HepG2 (cell line): ENCODE measurements around the gene PPBP.

Source experiments
- CBX5 ChIP-seq: sonication (generic); formaldehyde crosslinking; IDR thresholded peaks from 2 replicates; pipeline ENCODE4 v1.4.0; 2020; ENCODE audit warnings: missing genetic modification reagents, borderline replicate concordance
- CTCF ChIP-seq: sonication (generic); formaldehyde crosslinking; IDR thresholded peaks from 2 replicates; pipeline ENCODE4 v1.5.0; 2020; ENCODE audit warnings: mild to moderate bottlenecking, missing genetic modification reagents, moderate library complexity
- ETV6 ChIP-seq: sonication (generic); formaldehyde crosslinking; conservative IDR thresholded peaks from 2 replicates; pipeline ENCODE4 v1.4.0; 2020; ENCODE audit warnings: missing genetic modification reagents
- EZH2 ChIP-seq: conservative IDR thresholded peaks from 2 replicates; pipeline ENCODE4 v1.6.1; 2012; ENCODE audit warnings: mild to moderate bottlenecking, low read depth, low read length, moderate library complexity
- KAT2B ChIP-seq: fragments of 150-350 bp; IDR thresholded peaks from 2 replicates; pipeline ENCODE4 v1.6.1; 2014; ENCODE audit warnings: low read depth, low read length, borderline replicate concordance
- MLX ChIP-seq: IDR thresholded peaks from 2 replicates; pipeline ENCODE4 v1.6.1; 2016
- MYNN ChIP-seq: sonication (generic); formaldehyde crosslinking; IDR thresholded peaks from 2 replicates; pipeline ENCODE4 v1.4.0; 2020; ENCODE audit warnings: mild to moderate bottlenecking, low read depth, missing genetic modification reagents
- POLR2A ChIP-seq, 2 experiments: IDR thresholded peaks; 2 replicates each; pipeline ENCODE4 v1.6.1; 2011; ENCODE audit warnings: low read depth in 2 of 2, low read length in 2 of 2, mild to moderate bottlenecking in 1 of 2, moderate library complexity in 1 of 2; ENCODE audit not compliant: insufficient read depth in 1 of 2
- PRDM10 ChIP-seq: sonication (generic); formaldehyde crosslinking; IDR thresholded peaks from 2 replicates; pipeline ENCODE4 v1.4.0; 2020; ENCODE audit warnings: low read depth, missing genetic modification reagents
- RXRA ChIP-seq: sonication (generic); formaldehyde crosslinking; IDR thresholded peaks from 2 replicates; pipeline ENCODE4 v1.5.1; 2020; ENCODE audit warnings: missing genetic modification reagents
- SP1 ChIP-seq, 2 experiments: fragments of 450-650 bp in 1 of 2; sonication (generic) in 1 of 2; formaldehyde crosslinking in 1 of 2; IDR thresholded peaks; 2 replicates each; pipeline versions ENCODE4 v1.4.0 to v1.6.1; 2016 to 2020; ENCODE audit warnings: missing genetic modification reagents in 1 of 2
- ZGPAT ChIP-seq: IDR thresholded peaks from 2 replicates; pipeline ENCODE4 v1.6.1; 2016; ENCODE audit warnings: mild to moderate bottlenecking
- ZNF530 ChIP-seq: sonication (generic); formaldehyde crosslinking; IDR thresholded peaks from 2 replicates; pipeline ENCODE4 v1.5.0; 2020; ENCODE audit warnings: low read depth, mild to moderate bottlenecking, missing genetic modification reagents
- ZNF761 ChIP-seq: sonication (generic); formaldehyde crosslinking; conservative IDR thresholded peaks from 2 replicates; pipeline ENCODE4 v1.4.0; 2020; ENCODE audit warnings: mild to moderate bottlenecking, missing genetic modification reagents

- TF ChIP-seq ZNF530 (CRISPR knock-in tag) (no peak), EZH2 (no peak), SP1 (IDR thresholded peaks at IDR 0.05) (no peak), SP1 (CRISPR knock-in tag; IDR thresholded peaks at IDR 0.05) (no peak), CTCF (CRISPR knock-in tag) (no peak), RXRA (CRISPR knock-in tag) (no peak), POLR2A (IDR thresholded peaks at IDR 0.05; ENCODE audit: insufficient read depth in 1 of 2, low read depth in 2 of 2, low read length in 2 of 2) (no peak), KAT2B (no peak), ZNF761 (CRISPR knock-in tag) (no peak), ZGPAT (CRISPR knock-in tag) (no peak), CBX5 (no peak), ETV6 (CRISPR knock-in tag) (no peak), MLX (CRISPR knock-in tag) (no peak), MYNN (no peak), PRDM10 (CRISPR knock-in tag) (no peak)
Observed at GRCh38 chr4:73948990-73949706, 38.8 kb downstream of the PPBP start.
